HG03575 (cell line): Measurements from ENCODE around the gene HOXA1.

Experiments
- ATAC-seq: cut with Tn5 transposase; IDR thresholded peaks from one replicate; pipeline ENCODE4 v1.9.1; 2021; ENCODE audit not compliant: unreplicated experiment, insufficient number of reproducible peaks, low FRiP score; ENCODE audit errors: extremely low read depth

HOXA1 gene

GRCh38 chr7:27121684-27122076, 25.9 kb upstream of the HOXA1 start:
- no peak for ATAC-seq

- ATAC-seq, result no peak
Observed at GRCh38 chr7:27119412-27119911, 23.7 kb upstream of the HOXA1 start.

GRCh38 chr7:27118580-27118979, 22.8 kb upstream of the HOXA1 start:
- ATAC-seq, result no peak

- ATAC-seq, result no peak
Observed at GRCh38 chr7:27117887-27118491, 22.2 kb upstream of the HOXA1 start.

GRCh38 chr7:27116962-27117886, 21.4 kb upstream of the HOXA1 start:
- ATAC-seq, result no peak

- no peak for ATAC-seq
Observed at GRCh38 chr7:27116031-27116961, 20.5 kb upstream of the HOXA1 start.

- no peak for ATAC-seq
Observed at GRCh38 chr7:27115221-27116026, 19.6 kb upstream of the HOXA1 start.

GRCh38 chr7:27114881-27115220, 19.1 kb upstream of the HOXA1 start:
- no peak for ATAC-seq

- no peak for ATAC-seq
Observed at GRCh38 chr7:27113991-27114769, 18.4 kb upstream of the HOXA1 start.

- no peak for ATAC-seq
Observed at GRCh38 chr7:27112955-27113949, 17.5 kb upstream of the HOXA1 start.

- no peak for ATAC-seq
Observed at GRCh38 chr7:27112361-27112760, 16.6 kb upstream of the HOXA1 start.

GRCh38 chr7:27111751-27112277, 16.0 kb upstream of the HOXA1 start:
- no peak for ATAC-seq

GRCh38 chr7:27111042-27111750, 15.4 kb upstream of the HOXA1 start:
- ATAC-seq, result no peak

GRCh38 chr7:27110186-27111031, 14.6 kb upstream of the HOXA1 start:
- no peak for ATAC-seq
